Transverse colon (tissue), 3 donors: Measurements from ENCODE around the gene SEC14L2.

ENCODE experiments used
- EP300 ChIP-seq: sonication (generic); formaldehyde crosslinking; IDR thresholded peaks from one replicate; pipeline ENCODE4 v1.6.1; 2017; ENCODE audit warnings: antibody characterized with exemption, low read depth
- POLR2A ChIP-seq: fragments of 450-650 bp; IDR thresholded peaks from one replicate; pipeline ENCODE4 v1.6.1; 2016; ENCODE audit warnings: antibody characterized with exemption, mild to moderate bottlenecking, moderate library complexity
- TF ChIP-seq, protein P1 (sequence below), 5 experiments: fragments of 200-600 bp in 3 of 5; fragments of 450-650 bp in 2 of 5; sonication (generic) in 3 of 5; IDR thresholded peaks; 1 replicate in 2 of 5; 2 replicates in 3 of 5; pipeline ENCODE4 v1.5.1; 2016 to 2017; ENCODE audit warnings: antibody characterized with exemption in 5 of 5, inconsistent platforms in 3 of 5, mild to moderate bottlenecking in 2 of 5, moderate library complexity in 1 of 5

DNA sequence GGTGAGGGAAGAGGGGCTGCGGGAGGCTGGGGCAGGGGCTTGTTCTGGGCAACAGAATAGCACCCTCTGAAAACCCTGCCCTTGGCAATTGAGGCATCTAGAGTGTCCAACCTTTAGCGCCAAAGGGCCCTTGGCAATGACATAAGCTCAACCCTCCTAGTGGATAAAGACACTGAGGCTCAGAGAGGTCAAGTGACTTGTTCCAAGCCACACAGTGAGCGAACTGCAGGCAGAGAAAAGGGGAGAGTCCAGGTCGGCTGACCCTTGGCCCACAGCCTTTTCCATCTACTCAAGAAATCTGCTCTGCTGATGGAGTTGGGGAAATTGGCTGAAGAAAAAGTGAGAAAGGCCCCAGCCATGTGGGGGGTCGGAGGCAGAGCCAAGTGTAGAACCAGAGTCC, 2.9 kb downstream of the SEC14L2 start:
- TF ChIP-seq, protein P1, sequence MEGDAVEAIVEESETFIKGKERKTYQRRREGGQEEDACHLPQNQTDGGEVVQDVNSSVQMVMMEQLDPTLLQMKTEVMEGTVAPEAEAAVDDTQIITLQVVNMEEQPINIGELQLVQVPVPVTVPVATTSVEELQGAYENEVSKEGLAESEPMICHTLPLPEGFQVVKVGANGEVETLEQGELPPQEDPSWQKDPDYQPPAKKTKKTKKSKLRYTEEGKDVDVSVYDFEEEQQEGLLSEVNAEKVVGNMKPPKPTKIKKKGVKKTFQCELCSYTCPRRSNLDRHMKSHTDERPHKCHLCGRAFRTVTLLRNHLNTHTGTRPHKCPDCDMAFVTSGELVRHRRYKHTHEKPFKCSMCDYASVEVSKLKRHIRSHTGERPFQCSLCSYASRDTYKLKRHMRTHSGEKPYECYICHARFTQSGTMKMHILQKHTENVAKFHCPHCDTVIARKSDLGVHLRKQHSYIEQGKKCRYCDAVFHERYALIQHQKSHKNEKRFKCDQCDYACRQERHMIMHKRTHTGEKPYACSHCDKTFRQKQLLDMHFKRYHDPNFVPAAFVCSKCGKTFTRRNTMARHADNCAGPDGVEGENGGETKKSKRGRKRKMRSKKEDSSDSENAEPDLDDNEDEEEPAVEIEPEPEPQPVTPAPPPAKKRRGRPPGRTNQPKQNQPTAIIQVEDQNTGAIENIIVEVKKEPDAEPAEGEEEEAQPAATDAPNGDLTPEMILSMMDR (IDR thresholded peaks at IDR 0.05) = no peak
- TF ChIP-seq POLR2A (no peak), EP300 (no peak)
